Kidney (tissue), 14 donors: ENCODE measurements around the gene FKBP2. TPM values are rescaled to one million over a fixed set of nuclear protein-coding genes. Genes with fewer than 3 reads are reported as not detected.

Experiments
- DNase-seq, 5 donors: peaks; one replicate each; pipeline ENCODE4 v3.0.0-alpha.2; 2013 to 2020
- FAIRE-seq: peaks from 2 replicates; lab custom pipeline; 2012; peaks lifted over from hg19 to GRCh38; lab: Jason Lieb, UNC
- H3K27ac ChIP-seq, 2 donors: one replicate each; pipeline ENCODE4 v1.7.0; 2013; ENCODE audit warnings: low read depth in 2 of 2, low read length in 2 of 2, inconsistent platforms in 1 of 2
- H3K27me3 ChIP-seq: one replicate; pipeline ENCODE4 v1.7.1; 2013; ENCODE audit warnings: low read length, inconsistent platforms; ENCODE audit not compliant: control insufficient read depth, insufficient read depth
- H3K36me3 ChIP-seq, 3 donors: one replicate each; pipeline versions ENCODE4 v1.7.0 to v1.7.1; 2013; ENCODE audit warnings: low read length in 3 of 3, control low read depth in 1 of 3, inconsistent platforms in 1 of 3; ENCODE audit not compliant: insufficient read depth in 3 of 3, control insufficient read depth in 2 of 3
- H3K4me1 ChIP-seq, 3 donors: one replicate each; pipeline versions ENCODE4 v1.7.0 to v1.7.1; 2013; ENCODE audit warnings: low read length in 3 of 3, inconsistent platforms in 1 of 3, low read depth in 1 of 3; ENCODE audit not compliant: control insufficient read depth in 2 of 3, insufficient read depth in 2 of 3
- H3K4me3 ChIP-seq, 3 donors: one replicate each; pipeline versions ENCODE4 v1.7.0 to v1.8.1; 2013; ENCODE audit warnings: low read length in 3 of 3, control low read depth in 1 of 3, inconsistent platforms in 1 of 3
- H3K9ac ChIP-seq, 3 donors: one replicate each; pipeline versions ENCODE4 v1.7.0 to v1.7.1; 2013; ENCODE audit warnings: low read length in 3 of 3, control low read depth in 1 of 3, inconsistent platforms in 1 of 3
- H3K9me3 ChIP-seq, 3 donors: one replicate each; pipeline versions ENCODE4 v1.7.0 to v1.7.1; 2013; ENCODE audit warnings: low read length in 3 of 3, control low read depth in 1 of 3, inconsistent platforms in 1 of 3; ENCODE audit not compliant: control insufficient read depth in 2 of 3, insufficient read depth in 1 of 3
- intact Hi-C: fragments of 100-400 bp; cut with DNase I; formaldehyde crosslinking; loops from one replicate; pipeline ENCODE4 v1.11.1; 2022
- polyA plus RNA-seq: library from polyadenylated mRNA; stranded (reverse); fragments of 350-450 nt; fragmentation: Illumina TruSeq; extraction: RNeasy Lipid Tissue Mini Kit (QIAGEN cat#74804); gene quantifications from one replicate; pipeline ENCODE4 v1.2.3, GENCODE V29; 2014; ENCODE audit warnings: low read depth, low replicate concordance; ENCODE audit not compliant: insufficient read depth
- total RNA-seq: library from RNA; stranded (reverse); fragmentation: NEBNext Ultra II Directional; extraction: Animal tissue kit (Norgen Biotek cat#: 25700); gene quantifications from one replicate; pipeline ENCODE4 v1.2.1, GENCODE V29; 2021
- TF ChIP-seq, protein P1 (sequence below): IDR thresholded peaks from 3 replicates; pipeline ENCODE4 v1.5.1; 2012; ENCODE audit warnings: mild to moderate bottlenecking, moderate library complexity, borderline replicate concordance; ENCODE audit not compliant: insufficient read depth; ENCODE audit errors: extremely low read depth
- donor health status: control.
- donor health status: control.
- donor health status: control.
- donor health status: control.
- donor health status: control.
- donor health status: DM: yes; HTN: yes; CAD: no.
- donor health status: Normal renal cell carcinoma (clear cell type).

The FKBP2 gene
- total and polyA plus RNA-seq, 2 donors from 2014 or later, result 76.0 to 411 TPM

DNA sequence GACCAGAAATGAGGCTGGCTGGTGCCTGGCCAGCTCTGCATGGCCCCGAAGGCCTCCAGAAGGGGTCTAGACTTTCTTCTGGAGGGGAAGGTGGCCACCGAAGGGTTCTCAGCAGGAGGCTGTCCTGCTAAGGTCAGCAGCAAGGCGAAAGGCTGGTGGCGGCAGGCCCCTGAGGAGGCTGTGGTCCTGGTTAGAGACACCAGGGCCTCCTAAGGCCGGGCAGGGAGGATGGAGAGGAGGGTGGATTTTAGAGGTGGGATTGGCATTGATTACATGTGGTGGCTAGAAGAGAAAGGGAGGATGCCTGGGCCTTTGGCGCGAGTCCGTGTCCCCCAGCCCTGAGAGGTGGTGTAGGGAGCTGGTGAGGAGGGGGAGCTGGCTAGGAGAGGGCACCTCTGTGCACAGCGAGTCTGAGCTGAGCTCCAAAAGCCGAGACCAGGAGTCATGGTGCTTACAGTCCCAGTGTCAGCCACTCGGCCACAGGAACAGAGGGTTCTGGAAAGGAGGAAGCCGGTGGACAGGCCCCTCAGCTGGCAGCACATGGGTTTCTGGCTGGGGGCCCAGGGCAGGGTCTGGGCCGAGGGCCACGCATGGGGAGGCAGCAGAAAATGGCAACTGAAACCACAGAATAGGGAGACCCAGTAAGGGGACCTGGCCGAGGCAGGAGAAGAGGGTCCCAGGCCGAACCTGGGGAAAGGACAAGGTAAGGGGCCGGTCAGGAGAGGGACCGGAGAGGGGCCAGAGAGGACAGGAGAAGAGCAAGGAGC lies 31.9 kb upstream of the FKBP2 start:
- H3K27ac ChIP-seq, result peak overlapping the region; percentile 78 to 88
- TF ChIP-seq, protein P1, sequence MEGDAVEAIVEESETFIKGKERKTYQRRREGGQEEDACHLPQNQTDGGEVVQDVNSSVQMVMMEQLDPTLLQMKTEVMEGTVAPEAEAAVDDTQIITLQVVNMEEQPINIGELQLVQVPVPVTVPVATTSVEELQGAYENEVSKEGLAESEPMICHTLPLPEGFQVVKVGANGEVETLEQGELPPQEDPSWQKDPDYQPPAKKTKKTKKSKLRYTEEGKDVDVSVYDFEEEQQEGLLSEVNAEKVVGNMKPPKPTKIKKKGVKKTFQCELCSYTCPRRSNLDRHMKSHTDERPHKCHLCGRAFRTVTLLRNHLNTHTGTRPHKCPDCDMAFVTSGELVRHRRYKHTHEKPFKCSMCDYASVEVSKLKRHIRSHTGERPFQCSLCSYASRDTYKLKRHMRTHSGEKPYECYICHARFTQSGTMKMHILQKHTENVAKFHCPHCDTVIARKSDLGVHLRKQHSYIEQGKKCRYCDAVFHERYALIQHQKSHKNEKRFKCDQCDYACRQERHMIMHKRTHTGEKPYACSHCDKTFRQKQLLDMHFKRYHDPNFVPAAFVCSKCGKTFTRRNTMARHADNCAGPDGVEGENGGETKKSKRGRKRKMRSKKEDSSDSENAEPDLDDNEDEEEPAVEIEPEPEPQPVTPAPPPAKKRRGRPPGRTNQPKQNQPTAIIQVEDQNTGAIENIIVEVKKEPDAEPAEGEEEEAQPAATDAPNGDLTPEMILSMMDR, result no peak
- peaks cover 0 to 9% (median 2%) of the 10 kb centered on the region in 3 donors for H3K36me3 ChIP-seq
- FAIRE-seq, result no peak
- peaks cover 0 to 5% (median 0%) of the 10 kb centered on the region in 3 donors for H3K4me1 ChIP-seq
- H3K9me3 ChIP-seq, result no peaks in the 10 kb centered on the region
- no peak overlapping the region for H3K4me3 ChIP-seq
- peak in 1 of 5 donors; percentile 33 for DNase-seq
- H3K27me3 ChIP-seq, result no peaks in the 10 kb centered on the region
- H3K9ac ChIP-seq, result no peak overlapping the region
- intact Hi-C loops, result no loop called here

GRCh38 chr11:64209563-64209843 lies 31.4 kb upstream of the FKBP2 start:
- Histone ChIP-seq H3K4me1 (peaks cover 0 to 5% (median 0%) of the 10 kb centered on the region in 3 donors), H3K27ac (no peak overlapping the region), H3K9me3 (no peaks in the 10 kb centered on the region), H3K27me3 (no peaks in the 10 kb centered on the region), H3K36me3 (peaks cover 0 to 5% (median 0%) of the 10 kb centered on the region in 3 donors), H3K4me3 (no peak overlapping the region), H3K9ac (no peak overlapping the region)
- TF ChIP-seq, protein P1, result no peak
- intact Hi-C loops, result no loop called here
- DNase-seq (no peak), FAIRE-seq (no peak)

DNA sequence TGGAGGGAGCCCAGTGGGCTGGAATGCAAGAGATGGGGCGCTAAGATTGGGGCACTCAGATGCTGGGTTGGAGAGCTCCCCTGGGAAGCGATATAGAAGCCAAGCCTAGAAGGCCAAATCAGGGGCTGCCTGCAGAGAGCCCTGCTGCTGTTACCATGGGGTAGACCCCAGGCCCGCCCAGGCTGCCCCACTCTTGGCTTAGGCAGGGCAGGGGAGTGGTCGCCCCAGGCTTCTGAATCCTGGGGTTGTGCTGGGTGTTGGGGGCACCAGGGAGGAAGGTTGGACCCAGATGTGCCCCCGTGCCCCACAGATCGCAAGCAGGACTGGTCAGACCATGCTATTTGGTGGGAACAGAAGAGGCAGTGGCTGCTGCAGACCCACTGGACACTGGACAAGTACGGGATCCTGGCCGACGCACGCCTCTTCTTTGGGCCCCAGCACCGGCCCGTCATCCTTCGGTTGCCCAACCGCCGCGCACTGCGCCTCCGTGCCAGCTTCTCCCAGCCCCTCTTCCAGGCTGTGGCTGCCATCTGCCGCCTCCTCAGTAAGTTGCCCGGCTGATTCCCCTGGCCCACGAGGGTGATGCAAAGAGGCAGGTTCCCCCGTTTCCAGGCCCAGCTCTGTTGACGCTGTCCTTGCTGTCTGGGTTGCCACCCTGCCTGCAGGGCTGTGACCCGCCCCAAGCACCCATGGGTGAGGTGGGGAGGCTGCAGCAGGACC lies 30.4 kb upstream of the FKBP2 start:
- H3K27ac ChIP-seq, result no peak overlapping the region
- H3K27me3 ChIP-seq, result no peaks in the 10 kb centered on the region
- peaks cover 0 to 5% (median 0%) of the 10 kb centered on the region in 3 donors for H3K4me1 ChIP-seq
- no peak overlapping the region for H3K9ac ChIP-seq
- peaks cover 0 to 4% (median 0%) of the 10 kb centered on the region in 3 donors for H3K36me3 ChIP-seq
- TF ChIP-seq, protein P1, result no peak
- DNase-seq, result peak in 1 of 5 donors; percentile 32
- FAIRE-seq, result no peak
- H3K4me3 ChIP-seq, result no peak overlapping the region
- intact Hi-C loops, result no loop called here
- no peaks in the 10 kb centered on the region for H3K9me3 ChIP-seq
